ENCODE data around the gene CCDC136.
A peak's percentile ranks its signal among the peaks of the same experiment; 100 is the strongest.

Gene CCDC136

GRCh38 chr7:128807191-128807590 is 15.4 kb downstream of the CCDC136 start:
- DNase-seq = no peak

GRCh38 chr7:128809363-128809762 is 17.6 kb downstream of the CCDC136 start:
- DNase-seq = no peak

- DNase-seq = no peak
Observed at GRCh38 chr7:128810473-128810872, 18.7 kb downstream of the CCDC136 start.

DNA sequence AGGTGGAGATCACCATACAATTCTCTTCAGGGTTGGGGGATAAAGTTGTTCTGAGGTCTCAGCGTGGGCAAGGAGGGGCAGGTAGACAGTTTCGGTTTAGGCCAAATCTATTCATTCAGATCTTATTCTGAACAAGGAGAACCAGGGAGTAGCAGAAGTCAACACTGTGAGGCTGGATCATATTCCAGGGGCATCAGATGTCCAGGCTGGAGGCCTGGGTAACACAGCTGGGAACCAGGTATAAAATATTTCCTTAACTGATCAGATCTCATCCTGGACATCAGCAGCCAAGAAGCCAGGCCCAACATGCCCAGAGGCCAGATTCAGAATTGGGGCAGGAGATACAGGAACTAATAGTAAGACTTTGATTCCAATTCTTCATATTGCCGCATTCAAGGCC is 19.2 kb downstream of the CCDC136 start:
- DNase-seq = no peak

DNA sequence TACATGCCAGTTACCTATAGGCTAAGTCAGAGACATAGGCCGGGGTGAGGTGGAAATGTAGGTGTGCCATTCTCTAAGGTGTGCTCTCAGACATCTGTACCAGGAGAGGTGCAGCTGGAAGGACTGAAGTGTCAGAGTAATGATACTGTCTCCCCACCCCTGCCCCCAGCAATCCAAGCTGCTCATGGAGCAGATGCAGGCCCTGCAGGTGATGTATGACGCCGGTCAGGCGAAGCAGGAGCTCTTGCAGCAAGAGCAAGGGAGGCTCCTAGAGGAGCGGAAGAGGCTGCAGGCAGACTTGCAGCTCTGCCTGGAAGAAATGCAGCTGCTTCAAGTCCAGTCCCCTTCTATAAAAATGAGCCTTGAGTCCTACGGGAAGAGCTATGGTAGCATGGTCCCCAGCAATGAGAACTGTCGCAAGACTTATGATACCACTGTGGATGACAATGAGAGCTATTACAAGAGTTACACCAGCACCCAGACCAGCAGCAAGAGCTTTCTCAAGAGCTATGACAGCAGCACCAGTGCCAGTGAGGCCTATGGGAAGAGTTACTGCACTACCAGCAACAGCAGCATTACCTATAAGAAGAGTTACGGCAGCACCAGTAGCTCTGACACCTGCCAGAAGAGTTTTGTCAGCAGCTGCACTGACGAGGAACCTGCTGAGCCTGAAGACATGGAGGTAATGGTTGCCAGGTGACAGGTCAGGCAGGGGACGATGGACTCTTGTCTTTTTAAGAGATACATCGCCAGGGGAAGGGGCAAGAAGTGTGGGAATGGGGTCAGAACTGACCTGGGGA is 20.1 kb downstream of the CCDC136 start:
- DNase-seq = no peak

GRCh38 chr7:128812514-128813168 is 20.9 kb downstream of the CCDC136 start:
- no peak for DNase-seq

DNA sequence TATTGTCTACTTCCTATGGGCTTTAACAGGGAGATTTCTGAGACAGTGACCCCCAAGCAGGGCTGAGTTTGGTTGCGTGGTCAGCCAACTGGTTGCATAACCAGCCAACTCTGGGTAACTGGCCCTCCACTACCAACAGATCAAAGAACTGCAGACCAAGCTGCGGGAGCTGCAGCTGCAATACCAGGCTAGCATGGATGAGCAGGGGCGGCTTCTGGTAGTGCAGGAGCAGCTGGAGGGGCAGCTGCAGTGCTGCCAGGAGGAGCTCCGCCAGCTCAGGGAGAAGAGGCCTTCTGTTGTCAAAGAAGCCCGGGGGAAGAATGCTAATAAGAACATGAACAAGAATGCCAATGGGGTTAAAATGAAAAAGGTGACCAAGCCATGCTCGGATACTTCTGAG is 22.7 kb downstream of the CCDC136 start:
- DNase-seq = no peak

DNA sequence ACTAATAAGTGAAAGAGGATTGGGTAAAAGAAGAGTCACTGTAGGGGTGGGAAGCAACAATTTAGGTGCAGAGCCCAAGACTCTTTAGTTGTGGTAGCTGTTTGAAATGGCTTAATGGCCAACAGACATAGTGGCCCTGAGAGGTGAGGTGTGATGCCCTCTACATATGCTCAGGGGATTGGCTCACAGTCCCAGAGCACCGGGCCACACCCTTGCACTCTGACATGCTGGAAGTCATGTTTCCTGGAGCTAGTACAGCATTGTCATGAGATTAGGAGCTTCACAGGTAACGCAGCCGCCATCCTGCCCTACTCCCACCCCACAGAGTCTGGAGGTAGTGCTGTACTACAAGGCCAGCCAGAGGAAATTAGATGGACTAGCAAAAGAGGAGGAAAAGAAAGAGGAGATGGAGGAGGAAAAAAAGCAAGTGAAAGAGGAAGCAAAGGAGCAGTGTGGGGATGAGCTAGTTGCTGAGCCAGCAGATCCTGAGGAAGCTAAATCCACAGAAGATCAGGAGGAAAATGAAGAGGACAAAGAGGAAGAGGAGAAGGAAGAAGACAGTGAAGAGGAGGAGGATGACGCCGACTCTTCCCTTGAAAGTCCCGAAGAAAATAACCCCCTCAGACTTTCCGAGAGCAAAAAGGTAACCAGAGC is 23.6 kb downstream of the CCDC136 start:
- DNase-seq = no peak

DNA sequence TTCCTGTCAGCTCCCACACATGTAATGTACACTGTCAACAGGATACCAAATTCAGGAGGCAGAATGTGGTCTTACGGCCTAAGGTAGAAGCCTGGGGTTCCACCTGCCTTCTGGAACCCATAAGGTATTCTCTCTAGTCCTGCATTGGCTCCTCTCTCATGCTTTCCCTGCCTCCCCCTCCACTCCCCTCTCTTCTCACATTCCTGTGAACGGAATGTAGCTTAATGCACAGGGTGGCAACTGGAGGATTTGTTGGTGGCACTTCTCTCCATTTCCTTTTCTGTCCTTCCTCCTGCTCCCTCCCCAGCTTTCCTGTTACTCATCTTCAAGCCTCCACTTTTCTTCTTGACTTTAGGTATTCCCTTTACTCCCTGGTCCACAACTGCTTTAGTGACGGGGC is 26.9 kb downstream of the CCDC136 start:
- DNase-seq = no peak

- DNase-seq = no peak
Observed at GRCh38 chr7:128821724-128822123, 30.0 kb downstream of the CCDC136 start.

DNA sequence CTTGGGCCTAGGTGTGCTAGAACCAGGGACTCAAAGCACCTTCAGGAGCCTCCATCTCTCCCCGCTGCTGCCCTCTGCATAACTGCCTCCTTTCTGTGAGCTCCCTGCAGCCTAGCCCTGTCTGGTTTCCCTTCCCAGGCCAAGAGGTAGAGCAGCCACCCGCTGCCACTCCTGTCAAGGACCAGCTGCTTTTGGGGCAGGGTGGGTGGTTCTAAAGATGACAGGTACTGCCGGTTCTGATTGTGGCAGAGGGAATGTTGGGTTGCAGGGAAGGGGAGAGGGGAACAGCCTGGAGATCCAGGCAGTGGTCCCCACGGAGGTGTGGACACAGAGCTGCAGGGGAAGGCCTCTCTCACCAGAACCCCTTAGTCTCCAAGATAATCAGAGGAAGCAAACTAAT is 34.7 kb downstream of the CCDC136 start:
- DNase-seq = no peak

DNA sequence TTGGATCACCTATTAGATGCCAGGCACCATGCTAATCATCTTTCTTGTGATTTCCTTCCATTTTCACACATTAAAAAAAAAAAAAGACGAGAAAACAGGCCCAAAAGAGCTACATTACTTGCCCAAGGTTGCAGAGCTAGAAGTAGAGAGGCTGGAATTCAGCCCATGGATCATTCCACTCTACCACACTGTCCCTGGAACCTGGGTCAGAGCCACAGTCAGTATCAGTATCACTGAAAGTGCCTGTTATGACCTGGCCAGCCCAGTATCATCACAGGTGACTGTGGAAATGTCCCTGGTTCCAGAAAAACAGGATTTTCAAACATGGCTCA is 35.1 kb downstream of the CCDC136 start:
- DNase-seq = no peak

GRCh38 chr7:128827248-128827958 is 35.6 kb downstream of the CCDC136 start:
- DNase-seq = peak; percentile 20

DNA sequence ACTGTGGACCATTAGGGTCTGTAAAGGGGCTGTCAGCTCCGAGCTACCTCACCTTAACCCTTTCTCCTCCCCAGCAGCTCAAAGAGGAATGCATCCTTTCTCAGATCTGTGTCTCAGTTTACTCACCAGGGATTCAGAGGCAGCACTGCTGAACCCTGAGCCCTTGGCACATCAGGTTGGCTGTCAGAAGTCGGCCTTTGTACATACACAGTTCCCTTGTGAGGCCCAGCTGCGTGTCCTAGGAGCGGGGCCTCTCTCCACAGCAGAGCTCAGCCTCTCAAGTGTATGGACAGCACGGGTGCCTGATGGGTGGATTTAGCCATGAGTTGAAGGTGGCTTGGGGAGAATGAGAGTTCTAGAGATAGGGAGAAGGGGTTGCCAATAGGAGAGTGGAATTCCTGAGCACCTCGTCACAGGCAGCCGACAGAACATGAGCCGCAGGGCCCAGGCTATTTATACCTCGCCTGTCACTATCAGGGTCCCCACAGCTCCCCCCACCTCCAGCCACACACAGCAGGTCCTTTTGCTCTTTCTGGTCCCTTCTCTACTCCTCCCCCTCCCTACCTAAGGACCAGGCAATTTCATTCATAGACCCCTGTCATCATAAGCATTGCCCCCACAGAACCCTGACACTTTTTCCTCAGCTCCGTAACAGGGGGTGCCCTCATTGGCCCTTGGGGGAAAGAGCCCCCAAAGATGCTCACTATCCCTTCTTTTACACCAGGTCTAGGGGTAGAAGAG is 36.4 kb downstream of the CCDC136 start:
- DNase-seq = no peak

DNA sequence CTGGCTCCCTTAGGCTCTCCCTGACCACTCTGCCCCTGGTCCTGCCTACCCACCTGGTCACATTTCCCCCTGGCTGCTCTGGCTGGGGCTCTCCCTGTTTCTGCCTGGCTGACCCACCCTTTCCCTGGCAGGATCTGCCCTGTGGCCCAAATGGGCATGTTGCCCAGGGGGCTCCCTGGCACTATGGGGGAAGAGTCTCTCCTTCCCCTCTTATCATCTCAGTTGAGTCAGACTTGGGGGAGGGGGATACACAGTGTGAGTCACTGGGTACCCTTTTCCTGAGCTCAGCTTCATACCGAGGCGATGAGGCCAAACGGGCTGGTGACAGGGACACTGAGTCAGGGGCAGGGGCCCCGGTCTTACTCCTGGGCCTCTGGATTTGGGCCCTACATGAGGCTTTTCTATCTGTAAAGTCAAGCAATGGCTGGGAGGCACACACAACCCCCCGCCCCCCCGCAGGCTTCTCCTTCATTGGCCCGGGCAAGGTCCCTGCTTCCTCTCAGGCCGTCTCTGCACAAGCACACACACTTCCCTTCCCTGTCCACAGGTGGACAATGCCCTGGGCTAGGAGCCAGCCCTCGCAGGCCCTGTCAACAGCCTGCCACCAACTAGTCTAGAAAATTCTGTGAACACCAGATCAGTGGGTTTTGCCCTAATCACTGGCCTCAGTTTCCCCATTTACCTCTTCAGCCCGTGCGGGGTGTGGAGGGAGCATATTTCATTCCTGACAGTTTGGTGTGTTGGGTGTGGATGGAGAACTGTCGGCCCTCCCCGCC is 37.8 kb downstream of the CCDC136 start:
- DNase-seq = peak; percentile 65

- peak; percentile 31 for DNase-seq
Observed at GRCh38 chr7:128830231-128831177, 38.7 kb downstream of the CCDC136 start, which contains the start of gene FLNC. Gene FLNC, plus strand, starts transcription at chr7:128830406. Its CDS starts 232 bp downstream, at chr7:128830638.

GRCh38 chr7:128831178-128831993 is 39.6 kb downstream of the CCDC136 start:
- peak; percentile 16 for DNase-seq

GRCh38 chr7:128831994-128832879 is 40.5 kb downstream of the CCDC136 start:
- DNase-seq = no peak

GRCh38 chr7:128832880-128833147 is 41.0 kb downstream of the CCDC136 start:
- no peak for DNase-seq
